Natural killer cell (primary cell): ENCODE results near the gene PEX3. TPM values are rescaled to one million over a fixed set of nuclear protein-coding genes. Genes with fewer than 3 reads are reported as not detected.

Experiments used
- ATAC-seq, 3 donors: fragments of 150-1000 bp in 2 of 3; fragments of 200-7000 bp in 1 of 3; cut with Tn5 transposase; 1 replicate in 1 of 3; 2 replicates in 2 of 3; pipeline ENCODE4 v1.10.0; 2021; ENCODE audit warnings: mild to moderate bottlenecking in 2 of 3, moderate library complexity in 2 of 3
- DNase-seq, 2 donors: peaks; one replicate each; pipeline versions ENCODE4 v3.0.0 to v3.0.0-alpha.2; 2013 to 2021; ENCODE audit warnings: mixed read lengths in 1 of 2
- H3K27ac ChIP-seq: one replicate; pipeline ENCODE4 v1.5.1; 2013; ENCODE audit warnings: mild to moderate bottlenecking, low read length
- H3K27me3 ChIP-seq: one replicate; pipeline ENCODE4 v1.6.1; 2013; ENCODE audit warnings: low read length; ENCODE audit not compliant: control insufficient read depth, insufficient read depth
- H3K36me3 ChIP-seq: one replicate; pipeline ENCODE4 v1.6.1; 2013; ENCODE audit warnings: low read length; ENCODE audit not compliant: control insufficient read depth, insufficient read depth
- H3K4me1 ChIP-seq: one replicate; pipeline ENCODE4 v1.6.1; 2013; ENCODE audit warnings: low read length; ENCODE audit not compliant: control insufficient read depth, insufficient read depth
- H3K4me3 ChIP-seq: one replicate; pipeline ENCODE4 v1.5.1; 2013; ENCODE audit warnings: low read length
- H3K9me3 ChIP-seq: one replicate; pipeline ENCODE4 v1.6.1; 2013; ENCODE audit warnings: low read length; ENCODE audit not compliant: control insufficient read depth, insufficient read depth
- H3K27ac Mint-ChIP-seq, 2 donors: one replicate each; pipeline ENCODE4 v1.8.0; 2022; ENCODE audit warnings: mild to moderate bottlenecking in 2 of 2, mixed read lengths in 2 of 2, moderate library complexity in 1 of 2
- H3K27me3 Mint-ChIP-seq, 2 donors: one replicate each; pipeline ENCODE4 v1.8.0; 2022; ENCODE audit warnings: low read depth in 2 of 2, mixed read lengths in 2 of 2
- H3K36me3 Mint-ChIP-seq: one replicate; pipeline ENCODE4 v1.8.0; 2022; ENCODE audit warnings: mixed read lengths
- H3K4me1 Mint-ChIP-seq, 2 donors: one replicate each; pipeline ENCODE4 v1.8.0; 2022; ENCODE audit warnings: mixed read lengths in 2 of 2
- H3K4me3 Mint-ChIP-seq: one replicate; pipeline ENCODE4 v1.8.0; 2022; ENCODE audit warnings: mild to moderate bottlenecking, moderate library complexity, mixed read lengths
- H3K9me3 Mint-ChIP-seq, 2 donors: one replicate each; pipeline ENCODE4 v1.8.0; 2022; ENCODE audit warnings: mixed read lengths in 2 of 2
- CTCF ChIP-seq: fragments of 200-600 bp; IDR thresholded peaks from one replicate; pipeline ENCODE4 v1.8.0; 2022; ENCODE audit warnings: antibody characterized with exemption
- WGBS: methylation state at CpG from one replicate; pipeline ENCODE4 v1.1.7; 2013; ENCODE audit warnings: missing lambda C conversion rate; ENCODE audit not compliant: insufficient coverage; 5-methylcytosine and 5-hydroxymethylcytosine counted together
- intact Hi-C: fragments of 100-400 bp; cut with micrococcal nuclease; formaldehyde crosslinking; loops from one replicate; pipeline ENCODE4 v1.14.2; 2022
- total RNA-seq, 4 donors: library from RNA; stranded (reverse); fragments of 120-200 nt in 1 of 4; gene quantifications; one replicate each; pipeline versions ENCODE4 v1.2.3 to v1.2.4, GENCODE V29; 2013 to 2022

Gene PEX3
- total RNA-seq, 3 donors from 2014 or later (not counting 1 experiment from before 2014, with no cell fraction given): 10.2 to 16.0 (median 14.2) TPM

GRCh38 chr6:143536866-143537691 lies 86.5 kb downstream of the PEX3 start:
- Histone ChIP-seq H3K27ac (peak overlapping the region; percentile 36), H3K36me3 (no peaks in the 10 kb centered on the region), H3K4me3 (peak overlapping the region; percentile 59), H3K9me3 (no peaks in the 10 kb centered on the region), H3K4me1 (peaks cover 33% of the 10 kb centered on the region), H3K27me3 (no peaks in the 10 kb centered on the region)
- Mint-ChIP-seq H3K4me1 (peaks cover 6 to 24% of the 10 kb centered on the region in 2 donors), H3K27me3 (no peaks in the 10 kb centered on the region), H3K27ac (peak overlapping the region; percentile 29 to 36), H3K9me3 (no peaks in the 10 kb centered on the region), H3K4me3 (peak overlapping the region; percentile 81), H3K36me3 (no peaks in the 10 kb centered on the region)
- intact Hi-C loops: no loop called here
- DNase-seq (peak; percentile 41 to 82), ATAC-seq (peak; percentile 72 to 81 (median 78))
- TF ChIP-seq CTCF: peak; percentile 9
- under 1% methylated on average over 88 of the region's 103 CpGs for WGBS

- peak in 1 of 2 donors; percentile 49 for DNase-seq
- H3K4me1 Mint-ChIP-seq: peaks cover 17 to 33% of the 10 kb centered on the region in 2 donors
Measured at GRCh38 chr6:143538374-143538773, 87.8 kb downstream of the PEX3 start.

GRCh38 chr6:143539106-143539505 lies 88.5 kb downstream of the PEX3 start:
- ATAC-seq (no peak), DNase-seq (peak in 1 of 2 donors; percentile 52)
- WGBS: 89% methylated on average over 4 of the region's 4 CpGs
- Histone ChIP-seq H3K36me3 (no peaks in the 10 kb centered on the region), H3K27ac (peak overlapping the region; percentile 21), H3K4me1 (peaks cover 47% of the 10 kb centered on the region), H3K27me3 (no peaks in the 10 kb centered on the region), H3K9me3 (no peaks in the 10 kb centered on the region), H3K4me3 (no peak overlapping the region)
- Mint-ChIP-seq H3K4me1 (peaks cover 23 to 38% of the 10 kb centered on the region in 2 donors), H3K36me3 (no peaks in the 10 kb centered on the region), H3K27me3 (no peaks in the 10 kb centered on the region), H3K27ac (no peak overlapping the region), H3K4me3 (peak overlapping the region; percentile 4), H3K9me3 (no peaks in the 10 kb centered on the region)
- TF ChIP-seq CTCF: no peak
- intact Hi-C loops: no loop called here

More at GRCh38 chr6:143538374-143538773, 87.8 kb downstream of the PEX3 start:
- no peak for TF ChIP-seq CTCF
- no peaks in the 10 kb centered on the region for H3K27me3 ChIP-seq
- no peaks in the 10 kb centered on the region for H3K9me3 ChIP-seq
- intact Hi-C loops: no loop called here
- peak overlapping the region in 1 of 2 donors; percentile 60 for H3K27ac Mint-ChIP-seq
- no peaks in the 10 kb centered on the region for H3K36me3 Mint-ChIP-seq
- WGBS: 92% methylated on average over 7 of the region's 7 CpGs
- no peak overlapping the region for H3K4me3 ChIP-seq
- no peaks in the 10 kb centered on the region for H3K36me3 ChIP-seq
- peak overlapping the region; percentile 8 for H3K27ac ChIP-seq
- no peaks in the 10 kb centered on the region for H3K9me3 Mint-ChIP-seq
- no peak for ATAC-seq
- peaks cover 41% of the 10 kb centered on the region for H3K4me1 ChIP-seq
- peak overlapping the region; percentile 81 for H3K4me3 Mint-ChIP-seq
- no peaks in the 10 kb centered on the region for H3K27me3 Mint-ChIP-seq
